Hepatocyte (in vitro differentiated cells): ENCODE results near the gene TRPM3. TPM values are rescaled to one million over a fixed set of nuclear protein-coding genes. Genes with fewer than 3 reads are reported as not detected.

Experiments
- DNase-seq: peaks from one replicate; pipeline ENCODE4 v3.0.0-alpha.2; 2016; ENCODE audit warnings: low spot score
- H2AFZ ChIP-seq: fragments of 200-600 bp; sonication (generic); 2 replicates; pipeline ENCODE4 v1.6.0; 2016; ENCODE audit warnings: antibody characterized with exemption, mild to moderate bottlenecking
- H3K27ac ChIP-seq: fragments of 200-600 bp; sonication (generic); 2 replicates; pipeline ENCODE4 v1.5.1; 2016; ENCODE audit warnings: mild to moderate bottlenecking
- H3K27me3 ChIP-seq: fragments of 200-600 bp; sonication (generic); 2 replicates; pipeline ENCODE4 v1.6.1; 2016
- H3K36me3 ChIP-seq: fragments of 200-600 bp; sonication (generic); replicated peaks from 2 replicates; pipeline ENCODE4 v1.5.1; 2016; ENCODE audit warnings: low read depth; ENCODE audit not compliant: insufficient read depth
- H3K4me1 ChIP-seq: fragments of 200-600 bp; sonication (generic); 2 replicates; pipeline ENCODE4 v1.5.1; 2016; ENCODE audit warnings: mild to moderate bottlenecking, moderate library complexity; ENCODE audit not compliant: insufficient read depth
- H3K4me2 ChIP-seq: fragments of 200-600 bp; sonication (generic); 2 replicates; pipeline ENCODE4 v1.6.0; 2016
- H3K4me3 ChIP-seq: fragments of 200-600 bp; sonication (generic); 2 replicates; pipeline ENCODE4 v1.5.1; 2016; ENCODE audit warnings: mild to moderate bottlenecking
- H3K79me2 ChIP-seq: fragments of 200-600 bp; sonication (generic); 2 replicates; pipeline ENCODE4 v1.6.0; 2017; ENCODE audit warnings: mild to moderate bottlenecking
- H3K9me2 ChIP-seq: fragments of 200-600 bp; sonication (generic); replicated peaks from 2 replicates; pipeline ENCODE4 v1.6.0; 2017; ENCODE audit warnings: mild to moderate bottlenecking; ENCODE audit not compliant: insufficient read depth
- H3K9me3 ChIP-seq: fragments of 200-600 bp; sonication (generic); 2 replicates; pipeline ENCODE4 v1.5.1; 2016; ENCODE audit warnings: low read depth, mild to moderate bottlenecking
- H4K20me1 ChIP-seq: fragments of 200-600 bp; sonication (generic); 2 replicates; pipeline ENCODE4 v1.6.0; 2016; ENCODE audit warnings: mild to moderate bottlenecking; ENCODE audit not compliant: insufficient read depth, poor library complexity, severe bottlenecking
- EZH2 ChIP-seq: fragments of 200-600 bp; sonication (generic); IDR thresholded peaks from 2 replicates; pipeline ENCODE4 v1.6.1; 2016; ENCODE audit warnings: antibody characterized with exemption, mild to moderate bottlenecking, borderline replicate concordance
- EZH2phosphoT487 ChIP-seq: fragments of 200-600 bp; sonication (generic); IDR thresholded peaks from one replicate; pipeline ENCODE4 v1.6.1; 2018; ENCODE audit warnings: antibody characterized with exemption, mild to moderate bottlenecking, low read depth, moderate library complexity; ENCODE audit not compliant: unreplicated experiment, severe bottlenecking
- WGBS: methylation state at CpG from one replicate; pipeline ENCODE4 v1.1.6; 2016; ENCODE audit warnings: low lambda C conversion rate; ENCODE audit errors: missing lambda C conversion rate; 5-methylcytosine and 5-hydroxymethylcytosine counted together
- polyA plus RNA-seq: library from polyadenylated mRNA; unstranded; fragments of >200 nt; fragmentation: Nextera tagmentation; extraction: Ambion mirVana; gene quantifications from 2 replicates; pipeline ENCODE4 v1.2.1, GENCODE V29; 2016
- total RNA-seq: library from RNA; depleted of rRNA; stranded (reverse); fragments of >200 nt; gene quantifications from 2 replicates; pipeline ENCODE4 v1.2.3, GENCODE V29; 2014
- TF ChIP-seq, protein P1 (sequence below): fragments of 200-600 bp; sonication (generic); IDR thresholded peaks from 2 replicates; pipeline ENCODE4 v1.5.1; 2016; ENCODE audit warnings: antibody characterized with exemption, mild to moderate bottlenecking; ENCODE audit not compliant: poor library complexity

TRPM3 gene
- total and polyA plus RNA-seq, 2 experiments from 2014 or later, result 0.60 to 0.68 TPM

DNA sequence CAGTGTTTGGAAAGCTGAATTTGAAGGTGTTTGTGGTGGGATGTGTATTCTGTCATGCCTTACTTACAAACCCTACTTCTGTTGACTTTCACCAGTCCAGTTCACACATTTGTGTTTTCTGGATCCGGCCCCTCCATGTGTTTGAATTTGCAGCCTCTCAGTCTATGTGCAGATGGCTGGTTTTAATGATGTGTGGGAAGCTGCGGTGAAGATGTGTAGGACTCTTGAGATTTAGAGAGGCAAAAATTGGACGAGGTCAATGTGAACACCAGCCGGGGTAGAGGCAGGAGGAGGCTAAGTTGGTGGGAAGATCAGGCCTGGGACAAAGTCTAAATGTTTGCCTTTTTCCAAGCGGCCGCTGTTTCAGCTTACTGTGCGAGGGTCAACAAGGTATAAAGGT is 591.6 kb downstream of the TRPM3 start:
- DNase-seq, result no peak
- Histone ChIP-seq H4K20me1 (no peaks in the 10 kb centered on the region), H3K27me3 (no peaks in the 10 kb centered on the region), H2AFZ (no peak overlapping the region), H3K79me2 (no peaks in the 10 kb centered on the region), H3K9me3 (no peaks in the 10 kb centered on the region), H3K4me2 (no peak overlapping the region), H3K36me3 (no peaks in the 10 kb centered on the region), H3K9me2 (no peaks in the 10 kb centered on the region), H3K4me3 (no peak overlapping the region), H3K4me1 (no peaks in the 10 kb centered on the region), H3K27ac (no peak overlapping the region)
- no peak for TF ChIP-seq EZH2phosphoT487
- TF ChIP-seq EZH2, result no peak
- TF ChIP-seq, protein P1, sequence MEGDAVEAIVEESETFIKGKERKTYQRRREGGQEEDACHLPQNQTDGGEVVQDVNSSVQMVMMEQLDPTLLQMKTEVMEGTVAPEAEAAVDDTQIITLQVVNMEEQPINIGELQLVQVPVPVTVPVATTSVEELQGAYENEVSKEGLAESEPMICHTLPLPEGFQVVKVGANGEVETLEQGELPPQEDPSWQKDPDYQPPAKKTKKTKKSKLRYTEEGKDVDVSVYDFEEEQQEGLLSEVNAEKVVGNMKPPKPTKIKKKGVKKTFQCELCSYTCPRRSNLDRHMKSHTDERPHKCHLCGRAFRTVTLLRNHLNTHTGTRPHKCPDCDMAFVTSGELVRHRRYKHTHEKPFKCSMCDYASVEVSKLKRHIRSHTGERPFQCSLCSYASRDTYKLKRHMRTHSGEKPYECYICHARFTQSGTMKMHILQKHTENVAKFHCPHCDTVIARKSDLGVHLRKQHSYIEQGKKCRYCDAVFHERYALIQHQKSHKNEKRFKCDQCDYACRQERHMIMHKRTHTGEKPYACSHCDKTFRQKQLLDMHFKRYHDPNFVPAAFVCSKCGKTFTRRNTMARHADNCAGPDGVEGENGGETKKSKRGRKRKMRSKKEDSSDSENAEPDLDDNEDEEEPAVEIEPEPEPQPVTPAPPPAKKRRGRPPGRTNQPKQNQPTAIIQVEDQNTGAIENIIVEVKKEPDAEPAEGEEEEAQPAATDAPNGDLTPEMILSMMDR, result no peak
- WGBS, result 88% methylated on average over 7 of the region's 7 CpGs

DNA sequence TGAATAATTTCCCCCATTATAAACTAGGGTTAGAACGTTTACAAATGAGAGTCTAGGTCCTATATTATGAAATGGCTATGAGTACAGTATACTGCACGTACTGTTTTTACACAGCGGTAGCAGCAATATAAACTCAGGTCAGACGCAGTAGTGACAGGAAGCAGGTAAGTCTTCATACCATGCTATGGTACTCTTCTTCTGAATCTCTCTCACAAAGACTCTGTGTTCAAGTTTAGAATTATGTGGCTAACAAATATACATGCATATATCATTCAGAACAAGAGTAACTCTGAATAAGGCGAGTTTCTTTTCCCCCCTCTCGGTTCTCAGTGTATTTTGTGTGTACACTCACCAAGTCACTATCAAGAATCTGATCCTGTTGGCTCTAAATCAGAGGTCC is 592.0 kb downstream of the TRPM3 start:
- WGBS, result 88% methylated on average over 6 of the region's 6 CpGs
- no peak overlapping the region for H3K4me3 ChIP-seq
- no peak overlapping the region for H3K27ac ChIP-seq
- H3K36me3 ChIP-seq, result no peaks in the 10 kb centered on the region
- no peaks in the 10 kb centered on the region for H3K79me2 ChIP-seq
- H3K4me2 ChIP-seq, result no peak overlapping the region
- no peak for DNase-seq
- no peaks in the 10 kb centered on the region for H4K20me1 ChIP-seq
- no peaks in the 10 kb centered on the region for H3K4me1 ChIP-seq
- TF ChIP-seq, protein P1, result no peak
- TF ChIP-seq EZH2 (no peak), EZH2phosphoT487 (no peak)
- H2AFZ ChIP-seq, result no peak overlapping the region
- H3K9me3 ChIP-seq, result no peaks in the 10 kb centered on the region
- no peaks in the 10 kb centered on the region for H3K9me2 ChIP-seq
- H3K27me3 ChIP-seq, result no peaks in the 10 kb centered on the region

DNA sequence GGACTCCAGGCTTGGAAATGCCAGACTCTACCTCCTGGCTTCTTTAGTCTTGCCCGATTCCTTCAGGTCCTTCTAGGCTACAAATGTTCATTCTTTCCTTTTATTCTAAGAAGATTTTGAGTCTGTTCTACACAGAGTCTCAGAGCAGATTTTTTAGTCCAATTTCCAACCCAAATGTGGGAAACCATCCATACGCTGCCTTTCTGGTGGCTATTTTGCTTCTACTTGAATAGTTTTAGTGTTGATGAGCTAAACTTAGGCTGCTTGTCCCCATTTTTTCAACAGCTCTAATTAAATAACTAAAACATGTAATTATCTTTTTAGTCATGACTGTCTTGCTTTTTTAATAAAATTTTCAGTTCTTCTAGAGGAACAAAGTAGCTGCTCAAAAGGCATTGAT is 594.5 kb downstream of the TRPM3 start:
- H2AFZ ChIP-seq, result no peak overlapping the region
- no peak overlapping the region for H3K4me3 ChIP-seq
- no peak overlapping the region for H3K4me2 ChIP-seq
- H3K4me1 ChIP-seq, result no peaks in the 10 kb centered on the region
- TF ChIP-seq EZH2phosphoT487 (no peak), EZH2 (no peak)
- TF ChIP-seq, protein P1, result no peak
- WGBS, result 100% methylated on average over 2 of the region's 2 CpGs
- H3K27ac ChIP-seq, result no peak overlapping the region
- no peaks in the 10 kb centered on the region for H3K36me3 ChIP-seq
- H3K79me2 ChIP-seq, result no peaks in the 10 kb centered on the region
- H3K9me2 ChIP-seq, result no peaks in the 10 kb centered on the region
- H4K20me1 ChIP-seq, result no peaks in the 10 kb centered on the region
- no peaks in the 10 kb centered on the region for H3K27me3 ChIP-seq
- DNase-seq, result no peak
- no peaks in the 10 kb centered on the region for H3K9me3 ChIP-seq

DNA sequence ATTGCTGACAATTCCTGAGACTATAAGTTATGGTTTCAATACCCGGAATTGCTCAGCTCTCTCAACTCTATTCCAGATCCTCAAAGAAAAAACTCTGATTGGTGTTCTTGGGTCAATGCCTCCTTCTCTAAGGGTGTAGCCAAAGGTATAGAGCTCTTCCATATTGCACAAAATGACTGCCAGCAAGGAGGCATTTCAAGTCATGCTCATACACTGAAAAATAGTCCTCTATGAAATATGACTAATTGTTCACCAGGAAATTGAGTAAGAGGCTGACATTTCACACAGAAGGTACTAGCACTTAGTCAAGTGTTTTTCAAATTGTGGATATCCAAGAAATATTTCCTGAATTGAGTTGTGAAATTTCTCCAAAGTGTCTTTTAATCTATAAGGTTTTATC is 595.9 kb downstream of the TRPM3 start:
- TF ChIP-seq, protein P1, result no peak
- TF ChIP-seq EZH2 (no peak), EZH2phosphoT487 (no peak)
- H3K9me2 ChIP-seq, result no peaks in the 10 kb centered on the region
- H3K27me3 ChIP-seq, result no peaks in the 10 kb centered on the region
- WGBS, result 96% methylated on average over 1 of the region's 1 CpG
- H3K79me2 ChIP-seq, result no peaks in the 10 kb centered on the region
- H3K4me1 ChIP-seq, result no peaks in the 10 kb centered on the region
- no peak overlapping the region for H3K4me2 ChIP-seq
- H3K36me3 ChIP-seq, result no peaks in the 10 kb centered on the region
- H2AFZ ChIP-seq, result no peak overlapping the region
- DNase-seq, result no peak
- H3K4me3 ChIP-seq, result no peak overlapping the region
- no peaks in the 10 kb centered on the region for H4K20me1 ChIP-seq
- H3K27ac ChIP-seq, result no peak overlapping the region
- no peaks in the 10 kb centered on the region for H3K9me3 ChIP-seq
